Measurements from ENCODE around the gene L3MBTL2. TPM values are rescaled to one million over a fixed set of nuclear protein-coding genes. Genes with fewer than 3 reads are reported as not detected.

L3MBTL2 gene
- total RNA-seq, 1 experiment from 2014 or later = 25.6 TPM

GRCh38 chr22:41198027-41198580, 7.0 kb upstream of the L3MBTL2 start:
- ATAC-seq (peak; percentile 10), DNase-seq (ENCODE audit: low spot score) (peak; percentile 37)
- Mint-ChIP-seq H3K4me3 (peak overlapping the region; percentile 81), H3K27ac (no peak overlapping the region), H3K36me3 (no peaks in the 10 kb centered on the region), H3K4me1 (peaks cover 9% of the 10 kb centered on the region), H3K27me3 (ENCODE audit: low read depth) (peaks cover 59% of the 10 kb centered on the region), H3K9me3 (no peaks in the 10 kb centered on the region)
- TF ChIP-seq E2F1 (CRISPR knock-in tag; IDR thresholded peaks at IDR 0.05) = no peak
- TF ChIP-seq FOXJ3 (CRISPR knock-in tag; IDR thresholded peaks at IDR 0.05; ENCODE audit: borderline replicate concordance) = no peak
- no peak for TF ChIP-seq CTCF (IDR thresholded peaks at IDR 0.05)
- TF ChIP-seq HMGXB4 (CRISPR knock-in tag; IDR thresholded peaks at IDR 0.05) = no peak
- no peak for TF ChIP-seq ZNF423 (CRISPR knock-in tag; IDR thresholded peaks at IDR 0.05)
- TF ChIP-seq E2F5 (CRISPR knock-in tag; IDR thresholded peaks at IDR 0.05) = no peak
- TF ChIP-seq STAT6 (CRISPR knock-in tag; conservative IDR thresholded peaks at IDR 0.05; ENCODE audit: low read depth) = no peak
- ChIA-PET CTCF (interaction anchor here (0.6 to 4.5 kb wide), 6 partner anchors 13 to 299 kb away, joined by 3 to 50 read pairs (median 4); no protein-coding TSS in a partner anchor), POLR2A (interaction anchor here (1.0 to 1.1 kb wide), 2 partner anchors 13 to 39 kb away, joined by 3 to 5 read pairs; no protein-coding TSS in a partner anchor)

- Mint-ChIP-seq H3K36me3 (no peaks in the 10 kb centered on the region), H3K9me3 (no peaks in the 10 kb centered on the region), H3K27ac (no peak overlapping the region), H3K4me3 (no peak overlapping the region), H3K27me3 (ENCODE audit: low read depth) (peaks cover 59% of the 10 kb centered on the region), H3K4me1 (peaks cover 23% of the 10 kb centered on the region)
- ChIA-PET POLR2A (no interaction called here), CTCF (no interaction called here)
- ATAC-seq (no peak), DNase-seq (ENCODE audit: low spot score) (no peak)
- TF ChIP-seq ESRRA (CRISPR knock-in tag; IDR thresholded peaks at IDR 0.05; ENCODE audit: borderline replicate concordance) = no peak
- no peak for TF ChIP-seq ZNF281 (CRISPR knock-in tag; IDR thresholded peaks at IDR 0.05)
- TF ChIP-seq MAX (CRISPR knock-in tag; IDR thresholded peaks at IDR 0.05) = no peak
- no peak for TF ChIP-seq ATF6 (CRISPR knock-in tag; IDR thresholded peaks at IDR 0.05)
- no peak for TF ChIP-seq USF1 (CRISPR knock-in tag; IDR thresholded peaks at IDR 0.05)
- TF ChIP-seq ZNF219 (CRISPR knock-in tag; IDR thresholded peaks at IDR 0.05; ENCODE audit: borderline replicate concordance) = no peak
- TF ChIP-seq CBFB (CRISPR knock-in tag; IDR thresholded peaks at IDR 0.05; ENCODE audit: low read depth) = no peak
- no peak for TF ChIP-seq ATF3 (CRISPR knock-in tag; conservative IDR thresholded peaks at IDR 0.05)
- no peak for TF ChIP-seq ZBTB21 (CRISPR knock-in tag; IDR thresholded peaks at IDR 0.05; ENCODE audit: borderline replicate concordance)
Observed at GRCh38 chr22:41201141-41201540, 4.0 kb upstream of the L3MBTL2 start.
